NCI-H2196 treated with DMSO at 0.1 percent for 48 hours (cell line): ENCODE measurements around the gene GLUD1.

Experiments used
- DNase-seq: peaks from one replicate; lab custom pipeline; 2025; ENCODE audit not compliant: unreplicated experiment; lab: John Stamatoyannopoulos, UW

GLUD1 gene

GRCh38 chr10:87000491-87000890 is 94.2 kb downstream of the GLUD1 start:
- DNase-seq = no peak
